K562 (cell line): Measurements from ENCODE around the gene PDE6H.

Experiments
- EZH2 ChIP-seq: IDR thresholded peaks from 2 replicates; pipeline ENCODE4 v1.6.1; 2012; ENCODE audit warnings: low read depth, mild to moderate bottlenecking, inconsistent platforms, low read length, borderline replicate concordance
- FOXA1 ChIP-seq: fragments of 450-650 bp; IDR thresholded peaks from 2 replicates; pipeline ENCODE4 v1.6.1; 2016; ENCODE audit warnings: mild to moderate bottlenecking, borderline replicate concordance
- HINFP ChIP-seq: fragments of 450-650 bp; conservative IDR thresholded peaks from 2 replicates; pipeline ENCODE4 v1.6.1; 2016; ENCODE audit warnings: missing genetic modification characterization, low read depth, mild to moderate bottlenecking, control low read depth, missing compliant biosample characterization
- HNRNPH1 ChIP-seq: fragments of 200-400 bp; formaldehyde crosslinking; optimal IDR thresholded peaks from 2 replicates; pipeline ENCODE3; 2017; ENCODE audit warnings: low read depth, mild to moderate bottlenecking, low read length, moderate library complexity
- MEF2A ChIP-seq: IDR thresholded peaks from 2 replicates; pipeline ENCODE4 v1.6.1; 2011; ENCODE audit warnings: low read depth, mild to moderate bottlenecking, low read length, moderate library complexity; ENCODE audit not compliant: control insufficient read depth
- NCOA1 ChIP-seq: fragments of 450-650 bp; IDR thresholded peaks from 2 replicates; pipeline ENCODE4 v1.6.1; 2016; ENCODE audit warnings: low read depth
- ZBTB7A ChIP-seq: IDR thresholded peaks from 2 replicates; pipeline ENCODE4 v1.6.1; 2011; ENCODE audit warnings: low read depth, mild to moderate bottlenecking, low read length, moderate library complexity, borderline replicate concordance; ENCODE audit not compliant: control insufficient read depth
- ZNF444 ChIP-seq: fragments of 250-450 bp; sonication (Bioruptor Pico); IDR thresholded peaks from 2 replicates; pipeline ENCODE4 v1.4.0; 2020; ENCODE audit warnings: mild to moderate bottlenecking, moderate library complexity
- ZNF764 ChIP-seq: fragments of 250-450 bp; sonication (Bioruptor Pico); IDR thresholded peaks from 2 replicates; pipeline ENCODE4 v1.4.0; 2020; ENCODE audit warnings: low read depth, mild to moderate bottlenecking, moderate library complexity

- no peak for TF ChIP-seq ZBTB7A
- no peak for TF ChIP-seq HNRNPH1
- no peak for TF ChIP-seq MEF2A
- no peak for TF ChIP-seq ZNF764 (CRISPR knock-in tag)
- TF ChIP-seq FOXA1: no peak
- TF ChIP-seq EZH2: no peak
- TF ChIP-seq NCOA1: no peak
- no peak for TF ChIP-seq HINFP (tag)
- no peak for TF ChIP-seq ZNF444
Measured at GRCh38 chr12:14935031-14935430, 37.8 kb upstream of the PDE6H start.
